NT2/D1 (cell line): Measurements from ENCODE around the gene NLGN1.

ENCODE experiments used
- SUZ12 ChIP-seq: IDR thresholded peaks from 2 replicates; pipeline ENCODE4 v1.6.1; 2011; ENCODE audit not compliant: insufficient read length, insufficient read depth; ENCODE audit errors: extremely low read depth
- YY1 ChIP-seq: IDR thresholded peaks from 2 replicates; pipeline ENCODE4 v1.6.1; 2011; ENCODE audit not compliant: insufficient read length, insufficient read depth
- ZNF274 ChIP-seq: IDR thresholded peaks from 2 replicates; pipeline ENCODE4 v1.6.1; 2011; ENCODE audit warnings: mild to moderate bottlenecking, low read depth, low read length

GRCh38 chr3:173588556-173588955, 191.0 kb downstream of the NLGN1 start:
- no peak for TF ChIP-seq YY1
- TF ChIP-seq ZNF274 = no peak
- no peak for TF ChIP-seq SUZ12
